Measurements from ENCODE around the gene TRIM16.

DNA sequence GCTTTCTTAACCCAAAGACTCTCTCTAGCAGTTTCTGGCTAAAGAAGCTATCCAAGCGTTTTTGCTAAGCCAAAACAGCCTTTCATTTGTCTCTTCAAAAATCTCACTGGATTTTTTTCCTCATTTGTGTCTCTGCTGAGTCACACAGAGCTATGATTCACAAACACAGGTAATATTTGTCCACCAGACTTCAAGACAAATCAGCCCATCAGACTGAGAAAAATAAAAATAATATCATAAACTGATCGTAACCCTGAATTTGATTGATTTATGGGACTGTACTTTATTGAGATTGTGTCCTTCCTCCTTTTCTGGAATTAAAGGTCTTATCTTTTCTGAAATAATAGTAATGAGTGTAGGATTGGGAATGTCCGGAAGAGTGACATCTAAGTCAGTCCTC is 25.8 kb downstream of the TRIM16 start:
- TF ChIP-seq POLR2A (IDR thresholded peaks at IDR 0.05), result no peak
- TF ChIP-seq CTCF (IDR thresholded peaks at IDR 0.05), result no peak

All from Peyer's patch (tissue), 4 donors.